ENCODE data around the gene EEF1A2. TPM values are rescaled to one million over a fixed set of nuclear protein-coding genes. Genes with fewer than 3 reads are reported as not detected.

The EEF1A2 gene
- total RNA-seq, 1 donor from 2014 or later = 0.54 TPM

DNA sequence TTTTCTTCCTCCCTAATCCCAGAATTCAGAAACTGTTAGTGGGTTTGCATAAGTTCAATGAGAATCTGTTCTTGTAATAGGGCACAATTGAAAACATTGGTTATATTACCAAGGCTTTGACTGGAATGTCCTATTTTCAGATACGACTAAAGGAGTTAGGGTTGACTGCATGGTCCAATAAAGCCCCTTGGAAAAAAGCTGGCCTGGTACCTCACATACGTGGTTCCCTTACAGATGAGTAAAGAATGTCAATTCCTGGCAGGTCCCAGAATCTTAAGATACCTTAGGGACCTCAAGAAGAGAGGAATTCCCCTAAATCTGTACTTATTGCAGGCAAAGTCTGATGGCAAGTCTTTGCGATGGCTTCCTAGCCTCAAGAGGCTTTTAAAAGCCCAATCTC, 26.3 kb upstream of the EEF1A2 start:
- no peak for TF ChIP-seq EZH2 (IDR thresholded peaks at IDR 0.05)
- TF ChIP-seq, protein P1, sequence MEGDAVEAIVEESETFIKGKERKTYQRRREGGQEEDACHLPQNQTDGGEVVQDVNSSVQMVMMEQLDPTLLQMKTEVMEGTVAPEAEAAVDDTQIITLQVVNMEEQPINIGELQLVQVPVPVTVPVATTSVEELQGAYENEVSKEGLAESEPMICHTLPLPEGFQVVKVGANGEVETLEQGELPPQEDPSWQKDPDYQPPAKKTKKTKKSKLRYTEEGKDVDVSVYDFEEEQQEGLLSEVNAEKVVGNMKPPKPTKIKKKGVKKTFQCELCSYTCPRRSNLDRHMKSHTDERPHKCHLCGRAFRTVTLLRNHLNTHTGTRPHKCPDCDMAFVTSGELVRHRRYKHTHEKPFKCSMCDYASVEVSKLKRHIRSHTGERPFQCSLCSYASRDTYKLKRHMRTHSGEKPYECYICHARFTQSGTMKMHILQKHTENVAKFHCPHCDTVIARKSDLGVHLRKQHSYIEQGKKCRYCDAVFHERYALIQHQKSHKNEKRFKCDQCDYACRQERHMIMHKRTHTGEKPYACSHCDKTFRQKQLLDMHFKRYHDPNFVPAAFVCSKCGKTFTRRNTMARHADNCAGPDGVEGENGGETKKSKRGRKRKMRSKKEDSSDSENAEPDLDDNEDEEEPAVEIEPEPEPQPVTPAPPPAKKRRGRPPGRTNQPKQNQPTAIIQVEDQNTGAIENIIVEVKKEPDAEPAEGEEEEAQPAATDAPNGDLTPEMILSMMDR (IDR thresholded peaks at IDR 0.05) = no peak
- TF ChIP-seq EZH2phosphoT487 (IDR thresholded peaks at IDR 0.05) = no peak
- Mint-ChIP-seq H3K4me1 (peaks cover 7% of the 10 kb centered on the region), H3K27me3 (ENCODE audit: insufficient read depth, low read depth) (peaks cover 9% of the 10 kb centered on the region), H3K27ac (no peak overlapping the region), H3K4me3 (no peak overlapping the region), H3K9me3 (no peaks in the 10 kb centered on the region), H3K36me3 (peaks cover 9% of the 10 kb centered on the region)
- no peaks in the 10 kb centered on the region for H3K36me3 ChIP-seq
- DNase-seq (ENCODE audit: low spot score) = no peak
- no peak overlapping the region for H3K4me2 ChIP-seq
- H3K27me3 ChIP-seq = no peaks in the 10 kb centered on the region
- peaks cover 29% of the 10 kb centered on the region for H3F3A ChIP-seq (ENCODE audit: low read depth)
- H3K9ac ChIP-seq = no peak overlapping the region
- H3K4me3 ChIP-seq = no peak overlapping the region
- no peak overlapping the region for H3K27ac ChIP-seq
- H2AFZ ChIP-seq (replicated peaks) = no peak overlapping the region
- H3K9me3 ChIP-seq (ENCODE audit: low read depth) = no peaks in the 10 kb centered on the region
- H4K20me1 ChIP-seq (ENCODE audit: low read depth) = peaks cover 29% of the 10 kb centered on the region
- H3K79me2 ChIP-seq (ENCODE audit: low read depth) = peaks cover 23% of the 10 kb centered on the region
- peaks cover 11% of the 10 kb centered on the region for H3K4me1 ChIP-seq

DNA sequence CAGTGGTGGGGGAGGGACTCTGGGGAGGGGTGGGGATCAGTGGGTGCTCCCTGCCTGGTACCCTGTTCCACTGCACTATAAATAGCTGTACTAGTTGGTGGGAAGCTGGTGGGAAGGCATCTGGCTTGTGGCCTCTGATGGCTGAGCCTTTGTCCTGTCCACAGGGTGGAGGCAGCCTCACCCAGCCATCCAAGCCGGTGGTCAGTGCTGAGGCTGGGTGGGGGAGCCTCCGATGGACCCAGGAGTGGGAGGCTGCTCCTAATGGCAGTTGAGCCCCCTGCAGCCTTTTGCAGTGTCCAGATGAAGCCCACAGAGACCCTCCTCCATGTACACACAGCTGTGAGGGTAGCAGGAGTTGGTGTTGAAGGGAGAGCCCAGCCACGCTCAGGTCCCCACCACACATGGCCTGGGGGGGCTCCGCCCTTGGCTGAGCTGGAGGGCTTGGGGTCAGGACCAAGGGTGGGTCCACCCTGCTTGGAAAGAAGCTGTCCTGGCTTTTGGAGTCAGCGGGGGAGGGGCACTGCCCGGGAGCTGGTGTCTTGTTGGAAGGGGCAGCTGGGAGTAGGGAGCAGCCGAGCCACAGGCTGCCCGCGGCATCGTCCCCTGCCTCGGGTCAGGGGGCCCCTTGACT, 24.2 kb upstream of the EEF1A2 start:
- DNase-seq (ENCODE audit: low spot score) = peak; percentile 1
- no peak overlapping the region for H3K27ac Mint-ChIP-seq
- Histone ChIP-seq H3K4me2 (no peak overlapping the region), H3K27me3 (peaks cover 18% of the 10 kb centered on the region), H4K20me1 (ENCODE audit: low read depth) (peaks cover 36% of the 10 kb centered on the region), H3K4me1 (peaks cover 19% of the 10 kb centered on the region), H3K9ac (no peak overlapping the region), H3K36me3 (no peaks in the 10 kb centered on the region), H3K27ac (no peak overlapping the region), H2AFZ (replicated peaks) (no peak overlapping the region), H3F3A (ENCODE audit: low read depth) (peaks cover 38% of the 10 kb centered on the region), H3K4me3 (no peak overlapping the region), H3K79me2 (ENCODE audit: low read depth) (peaks cover 23% of the 10 kb centered on the region), H3K9me3 (ENCODE audit: low read depth) (no peaks in the 10 kb centered on the region)
- no peaks in the 10 kb centered on the region for H3K9me3 Mint-ChIP-seq
- peaks cover 8% of the 10 kb centered on the region for H3K27me3 Mint-ChIP-seq (ENCODE audit: insufficient read depth, low read depth)
- peaks cover 11% of the 10 kb centered on the region for H3K4me1 Mint-ChIP-seq
- no peak for TF ChIP-seq EZH2 (IDR thresholded peaks at IDR 0.05)
- TF ChIP-seq, protein P1 (IDR thresholded peaks at IDR 0.05) = no peak
- no peak for TF ChIP-seq EZH2phosphoT487 (IDR thresholded peaks at IDR 0.05)
- H3K36me3 Mint-ChIP-seq = peaks cover 11% of the 10 kb centered on the region
- H3K4me3 Mint-ChIP-seq = peak overlapping the region; percentile 79

DNA sequence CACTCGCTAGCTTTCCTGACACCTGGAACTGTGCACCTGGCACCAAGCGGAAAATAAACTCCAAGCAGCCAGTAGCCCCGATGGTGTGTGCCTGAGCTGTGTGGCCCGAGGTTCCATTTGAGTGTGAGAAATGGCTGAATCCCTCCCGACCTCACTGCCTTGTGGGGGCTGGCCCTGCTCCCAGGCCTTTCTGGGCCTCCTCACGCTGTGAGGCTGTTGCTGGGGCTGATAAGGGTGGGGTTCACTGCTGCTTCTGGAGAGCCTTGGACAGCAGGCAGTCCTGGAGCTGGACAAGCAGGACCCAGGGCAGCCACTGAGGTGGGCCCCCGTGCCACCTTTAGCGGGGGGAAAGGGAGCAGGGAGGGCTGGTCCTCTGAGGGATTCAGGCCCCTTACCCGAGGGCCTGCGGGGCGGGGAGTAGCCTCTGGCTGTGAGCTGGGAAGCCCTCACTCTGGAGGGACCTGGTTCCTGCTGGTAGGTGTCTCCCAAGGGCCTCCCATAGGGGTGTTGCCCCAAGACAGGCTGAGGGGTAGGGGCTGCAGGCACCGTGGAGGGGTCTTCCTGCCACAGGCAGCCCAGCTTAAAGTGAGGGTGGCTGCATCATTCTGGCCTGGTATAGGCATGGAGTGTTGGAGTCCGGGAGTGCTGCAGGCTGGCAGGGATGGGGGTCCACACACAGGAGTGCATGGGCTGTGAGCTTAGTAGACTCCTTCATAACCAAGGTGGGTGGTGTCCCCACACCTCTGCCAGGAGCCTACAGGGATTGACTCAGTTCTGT, 23.4 kb upstream of the EEF1A2 start:
- Histone ChIP-seq H3K27me3 (peaks cover 19% of the 10 kb centered on the region), H3K27ac (no peak overlapping the region), H3K4me2 (peak overlapping the region; percentile 99), H3F3A (ENCODE audit: low read depth) (peaks cover 36% of the 10 kb centered on the region), H3K4me3 (peak overlapping the region; percentile 74), H3K9me3 (ENCODE audit: low read depth) (no peaks in the 10 kb centered on the region), H3K36me3 (no peaks in the 10 kb centered on the region), H3K4me1 (peaks cover 19% of the 10 kb centered on the region), H3K9ac (no peak overlapping the region), H2AFZ (replicated peaks) (no peak overlapping the region), H3K79me2 (ENCODE audit: low read depth) (peaks cover 23% of the 10 kb centered on the region), H4K20me1 (ENCODE audit: low read depth) (peaks cover 36% of the 10 kb centered on the region)
- Mint-ChIP-seq H3K36me3 (peaks cover 11% of the 10 kb centered on the region), H3K9me3 (no peaks in the 10 kb centered on the region), H3K27me3 (ENCODE audit: insufficient read depth, low read depth) (peaks cover 5% of the 10 kb centered on the region), H3K4me1 (peaks cover 13% of the 10 kb centered on the region), H3K4me3 (peak overlapping the region; percentile 79), H3K27ac (no peak overlapping the region)
- TF ChIP-seq EZH2phosphoT487 (IDR thresholded peaks at IDR 0.05) (no peak), EZH2 (IDR thresholded peaks at IDR 0.05) (no peak)
- TF ChIP-seq, protein P1 (IDR thresholded peaks at IDR 0.05) = no peak
- DNase-seq (ENCODE audit: low spot score) = no peak
